NCI-H2227 treated with DMSO at 0.1 percent for 48 hours (cell line): ENCODE measurements around the gene SGCD.

Experiments used
- DNase-seq: peaks from one replicate; lab custom pipeline; 2025; lab: John Stamatoyannopoulos, UW

Gene SGCD

DNA sequence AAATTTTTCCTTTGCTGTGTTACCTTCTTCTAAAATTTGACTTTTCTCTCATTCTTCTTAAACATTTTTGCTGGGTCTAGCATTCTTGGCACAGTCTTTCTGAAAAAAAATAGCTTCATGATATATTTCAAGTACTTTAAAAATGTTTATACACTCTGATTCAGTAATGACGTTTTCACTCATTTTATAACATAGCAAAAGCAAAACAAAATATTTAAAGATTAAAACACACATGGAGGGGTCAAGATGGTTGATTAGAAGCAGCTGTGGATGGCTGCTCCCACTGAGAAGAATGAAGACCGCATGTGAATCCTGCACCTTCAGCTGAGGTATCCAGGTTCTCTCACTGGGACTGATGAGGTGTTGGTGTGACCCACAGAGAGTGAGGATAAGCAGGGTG lies 188.2 kb downstream of the SGCD start:
- no peak for DNase-seq

DNA sequence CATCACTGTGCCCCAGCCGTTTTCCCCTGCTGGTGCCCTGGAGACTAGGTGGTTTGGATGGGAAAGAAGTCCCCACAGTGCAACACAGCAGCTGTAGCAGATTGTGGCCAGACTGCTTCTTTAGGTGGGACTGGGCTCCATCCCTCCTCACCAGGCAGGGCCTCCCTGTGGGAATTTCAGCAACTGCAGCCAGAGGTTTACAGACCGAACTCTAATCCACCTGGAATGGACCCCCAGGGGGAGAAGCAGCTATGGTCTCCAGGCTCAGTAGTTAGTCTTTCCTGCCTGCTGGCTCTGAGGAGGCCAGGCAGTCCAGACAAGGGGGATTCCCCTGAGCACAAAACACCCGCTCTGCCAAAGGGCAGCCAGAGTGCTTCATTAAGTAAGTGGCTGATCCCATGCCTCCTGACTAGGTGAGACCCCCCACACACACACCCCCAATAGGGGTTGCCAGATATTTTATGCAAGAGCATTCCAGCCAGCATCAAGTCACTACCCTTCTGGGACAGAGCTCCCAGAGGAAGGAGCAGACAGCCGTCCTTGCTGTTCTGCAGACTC lies 188.9 kb downstream of the SGCD start:
- DNase-seq, result no peak

DNA sequence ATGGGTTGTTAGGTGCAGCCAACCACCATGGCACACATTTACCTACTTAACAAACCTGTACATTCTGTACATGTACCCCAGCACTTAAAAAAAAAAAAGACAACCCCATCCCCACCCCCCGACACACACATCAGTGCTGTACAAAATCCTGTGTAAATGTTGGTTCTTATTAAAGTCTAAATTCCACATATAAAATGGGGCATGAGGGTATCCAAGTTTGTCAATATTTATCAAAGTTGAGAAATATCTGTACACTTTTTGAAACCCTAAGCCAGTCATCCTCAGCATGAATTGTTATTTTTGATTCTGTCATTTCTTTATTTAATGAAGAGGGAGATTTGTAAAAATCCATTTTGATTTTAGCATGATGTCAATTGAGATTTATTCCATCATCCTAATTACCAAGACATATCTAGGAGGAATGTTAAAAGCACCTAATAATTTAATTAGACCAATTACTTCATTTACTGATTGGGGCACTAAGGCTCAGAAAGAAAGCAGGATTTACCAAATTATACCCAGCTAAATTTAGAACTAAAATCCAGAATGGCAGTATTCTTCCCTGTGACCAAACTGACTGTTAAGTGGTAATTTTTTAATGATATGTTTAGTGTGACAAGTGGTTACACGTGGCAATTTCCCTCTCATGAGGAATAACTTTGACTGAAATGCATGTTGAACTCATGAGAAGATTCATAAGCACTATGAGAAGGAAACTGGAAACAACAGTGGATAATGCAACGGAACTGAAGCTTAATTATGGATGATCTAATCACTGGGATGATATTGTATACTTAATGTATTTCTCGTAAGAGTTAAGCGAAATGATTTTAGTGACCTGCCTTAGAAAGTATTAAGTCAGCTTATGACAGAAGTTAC lies 195.9 kb downstream of the SGCD start:
- DNase-seq, result no peak

DNA sequence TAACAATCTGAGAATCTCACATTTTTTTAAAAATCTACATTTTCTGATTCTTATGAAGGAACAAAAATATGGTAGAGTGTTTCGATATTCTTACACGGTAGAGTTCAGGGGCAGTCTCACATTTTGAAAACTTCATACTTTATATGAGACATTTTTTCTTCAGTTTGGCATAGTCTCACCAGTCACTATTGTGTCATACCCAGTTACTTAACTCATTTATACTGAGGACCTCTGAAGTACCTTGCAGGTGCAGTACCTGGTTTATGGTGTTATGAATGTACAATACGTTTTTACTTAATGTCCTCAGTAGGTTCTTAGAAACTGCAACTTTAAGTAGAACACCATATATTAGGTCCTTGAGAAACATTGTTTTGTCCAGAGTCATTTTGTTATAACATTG lies 196.6 kb downstream of the SGCD start:
- no peak for DNase-seq

DNA sequence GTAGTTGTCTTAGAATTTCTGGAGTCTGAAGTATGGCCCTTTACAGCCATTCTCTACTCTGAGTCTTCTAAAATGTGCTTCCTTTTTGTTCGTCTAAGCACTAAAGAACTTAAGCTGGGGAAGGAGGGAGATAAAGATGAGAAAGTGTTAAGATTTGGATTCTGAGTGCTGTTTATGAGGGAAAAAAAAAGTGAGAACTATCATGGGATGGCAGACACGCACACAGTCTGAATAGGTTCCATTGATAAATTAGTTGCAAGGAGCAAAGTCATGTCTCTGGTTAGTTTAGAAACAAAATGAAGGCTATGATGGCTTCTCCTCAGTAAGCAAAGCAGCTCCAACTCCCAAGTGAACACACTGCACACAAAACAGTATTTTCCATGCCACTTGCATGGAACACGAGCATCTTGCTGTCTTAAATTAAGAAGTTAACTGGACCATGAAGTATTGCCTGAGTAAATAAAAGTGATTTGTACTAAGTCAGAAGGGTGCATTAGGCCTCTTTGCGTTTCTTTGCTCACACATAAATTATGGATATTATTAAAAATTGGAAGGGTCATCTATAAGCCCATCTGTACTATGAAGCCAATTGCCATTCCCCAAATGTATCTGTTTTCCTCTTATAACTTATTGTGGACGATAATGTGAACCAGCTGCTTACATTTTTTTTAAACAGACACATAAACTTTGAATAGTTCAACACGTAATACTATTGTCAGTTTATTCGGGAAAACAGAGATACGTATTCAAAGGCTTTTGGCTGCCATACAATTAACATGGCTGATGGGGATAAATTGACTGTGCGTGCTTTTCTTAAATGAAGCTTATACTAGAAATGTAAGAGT lies 199.3 kb downstream of the SGCD start:
- no peak for DNase-seq

DNA sequence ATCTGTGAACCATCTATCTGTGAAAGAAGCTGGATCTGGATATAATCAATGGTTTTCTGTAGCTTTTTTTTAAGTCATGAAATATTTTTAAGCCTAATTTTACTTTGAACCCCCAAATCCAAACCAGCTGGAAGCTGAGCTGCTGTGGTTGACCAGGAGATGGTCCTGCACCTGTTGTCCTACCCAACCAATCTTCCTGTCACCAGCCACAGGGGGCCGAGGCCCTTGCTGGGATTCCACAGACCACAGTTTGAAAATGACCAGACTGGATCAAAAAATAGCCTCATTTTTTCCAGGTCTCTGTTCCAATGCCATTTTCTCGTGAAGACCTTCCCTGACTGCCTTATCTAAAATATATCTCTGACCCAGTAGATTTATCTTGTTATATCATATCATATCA lies 200.6 kb downstream of the SGCD start:
- DNase-seq, result no peak

DNA sequence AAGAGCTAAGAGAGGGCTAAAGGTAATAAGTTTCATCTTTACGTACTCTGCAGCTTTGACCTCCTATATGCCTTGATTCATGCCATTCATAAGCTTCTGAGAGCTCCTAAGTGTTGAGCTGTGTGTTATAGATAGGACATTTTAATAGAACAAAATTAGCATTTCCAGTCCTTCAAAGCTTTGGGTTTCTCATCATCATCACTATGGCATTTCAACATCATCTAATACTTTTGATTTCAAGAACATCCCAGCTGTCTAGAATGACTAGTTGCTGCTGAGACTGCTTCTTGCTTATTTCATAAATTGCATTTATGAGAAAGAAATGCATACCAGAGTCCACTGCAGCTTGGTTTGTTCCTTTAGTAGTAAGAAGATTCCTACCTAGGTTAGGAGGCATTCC lies 201.7 kb downstream of the SGCD start:
- DNase-seq, result no peak

DNA sequence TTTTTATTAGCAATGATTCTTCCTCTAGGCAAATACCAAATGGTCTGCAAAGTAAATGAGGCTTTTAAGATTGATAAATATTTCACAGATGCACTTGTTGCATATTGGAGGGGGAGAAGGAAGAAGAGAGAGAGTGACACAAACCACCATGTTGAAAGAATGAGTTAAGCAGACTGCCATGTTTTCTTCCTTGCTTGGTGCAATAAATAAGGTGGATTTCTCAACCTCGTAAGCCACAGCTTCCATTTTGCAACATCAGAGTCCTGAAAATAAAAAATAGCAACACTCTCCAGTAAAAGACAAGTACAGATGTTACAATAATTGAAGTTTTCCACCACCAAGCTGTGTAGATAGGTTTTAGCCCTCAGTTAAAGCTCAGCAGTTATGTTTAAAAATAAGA lies 202.9 kb downstream of the SGCD start:
- no peak for DNase-seq

DNA sequence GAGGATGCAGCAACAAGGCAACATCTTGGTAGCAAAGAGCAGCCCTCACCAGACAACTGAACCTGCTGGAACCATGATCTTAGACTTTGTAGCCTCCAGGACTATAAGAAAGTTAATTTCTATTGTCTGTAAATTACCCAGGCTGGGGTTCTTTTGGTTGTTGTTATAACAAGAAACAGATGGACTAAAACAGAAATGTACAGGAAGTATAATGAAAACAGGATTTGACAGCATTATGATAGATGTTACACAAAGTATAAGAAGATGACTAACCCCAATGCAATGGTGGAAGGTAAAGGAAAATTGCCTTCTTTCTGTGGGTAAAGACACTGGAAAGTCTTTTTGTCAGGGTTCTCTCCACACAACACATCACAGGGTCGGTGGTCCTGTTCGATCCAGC lies 204.2 kb downstream of the SGCD start:
- DNase-seq, result no peak

DNA sequence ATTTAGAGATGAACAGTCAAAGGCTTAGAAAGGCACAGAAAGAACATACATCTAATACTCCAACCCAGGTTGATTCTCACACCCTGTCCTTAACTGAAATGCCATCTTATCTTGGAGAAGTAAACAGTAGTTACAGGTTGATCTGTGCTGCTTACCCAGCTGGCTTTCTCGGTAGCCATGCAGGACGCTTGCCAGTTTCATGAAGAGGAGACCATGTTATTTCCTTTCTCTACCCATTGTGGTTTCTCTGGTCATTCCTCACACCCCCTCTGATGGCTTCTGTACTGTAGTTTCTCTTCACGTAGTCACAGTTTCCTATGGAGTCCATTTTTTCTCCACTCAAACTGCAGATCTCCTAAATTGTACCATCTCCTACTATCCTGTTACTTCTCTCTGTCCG lies 206.0 kb downstream of the SGCD start:
- DNase-seq, result no peak

DNA sequence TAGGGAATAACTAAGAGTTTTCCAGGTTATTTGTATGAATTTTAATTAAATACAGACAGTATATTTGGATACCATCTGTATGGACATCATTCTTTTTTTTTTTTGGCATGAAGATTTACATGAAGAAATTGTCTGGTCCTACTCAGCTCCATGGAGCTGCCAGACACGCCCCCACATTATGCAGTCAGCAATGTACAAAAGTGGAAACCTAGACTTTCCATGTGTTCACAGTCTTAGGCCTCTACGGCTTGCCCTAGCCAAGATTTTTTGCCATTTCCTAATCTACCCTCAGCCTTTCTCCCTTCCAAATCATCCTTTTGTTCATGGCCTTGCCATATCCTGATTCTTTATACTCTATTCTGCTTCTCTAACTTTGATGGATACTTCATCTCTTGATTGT lies 207.1 kb downstream of the SGCD start:
- DNase-seq, result no peak

DNA sequence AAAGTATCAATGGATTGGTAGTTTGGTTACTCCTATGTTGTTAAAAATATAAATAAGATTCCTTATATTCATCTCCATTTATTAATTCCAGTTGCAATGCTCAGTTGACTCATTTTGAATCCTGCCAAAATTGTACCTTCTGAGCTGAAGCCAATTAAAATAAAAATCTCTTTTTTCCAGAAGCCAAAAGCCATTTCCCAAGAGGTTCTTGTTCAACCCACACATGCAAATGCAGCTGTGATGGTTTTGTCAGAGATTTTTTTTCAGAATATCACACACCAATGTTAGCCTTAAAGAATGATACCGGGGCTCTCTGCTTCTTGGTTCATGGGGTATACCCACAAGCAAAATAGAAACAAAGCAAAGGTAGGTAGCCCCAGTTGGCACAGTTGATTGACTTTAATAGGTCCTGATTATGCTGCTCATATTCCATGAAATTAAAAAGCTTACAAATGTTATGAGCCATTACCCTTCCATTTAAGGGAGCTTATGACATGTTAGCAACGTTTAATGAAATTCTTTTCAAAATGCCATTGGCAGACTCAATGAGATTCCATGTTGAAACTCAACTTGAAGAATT lies 208.0 kb downstream of the SGCD start:
- DNase-seq, result no peak

DNA sequence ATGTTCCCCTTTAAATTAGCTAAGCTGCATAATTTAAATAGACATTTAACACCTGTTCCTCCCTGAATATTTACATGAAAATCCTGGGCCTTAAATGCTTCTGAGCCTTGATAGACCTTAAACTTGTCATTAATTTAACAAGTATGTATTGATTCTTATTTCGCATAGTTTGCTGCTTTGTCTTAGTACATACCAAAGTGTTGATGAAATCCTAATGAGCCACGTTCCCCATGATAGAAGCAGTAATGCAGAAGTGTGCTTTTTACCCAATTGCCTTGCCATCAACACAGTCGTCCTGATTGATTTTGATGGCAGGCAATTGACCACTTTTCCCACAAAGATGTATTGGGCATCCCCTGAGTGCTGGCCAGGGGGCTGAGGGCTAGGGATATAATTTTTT lies 213.5 kb downstream of the SGCD start:
- DNase-seq, result no peak

DNA sequence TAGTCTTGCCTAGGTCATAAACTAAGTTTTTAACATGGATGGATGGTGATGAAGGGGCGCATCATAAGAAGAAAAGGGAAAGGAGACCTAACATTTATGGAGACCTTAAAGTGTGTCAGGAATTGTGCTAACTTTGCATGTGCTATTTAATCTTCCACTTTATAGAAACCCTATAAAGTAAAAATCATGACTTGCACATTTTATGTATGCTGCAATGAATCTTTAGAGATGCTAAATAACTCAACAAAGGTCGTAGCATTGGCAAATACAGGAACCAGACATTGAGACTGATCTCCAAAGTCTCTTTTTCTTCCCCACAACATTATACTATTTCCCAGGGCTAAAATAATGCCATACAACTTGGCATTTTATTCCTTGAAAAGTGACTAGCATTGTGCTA lies 214.6 kb downstream of the SGCD start:
- no peak for DNase-seq

DNA sequence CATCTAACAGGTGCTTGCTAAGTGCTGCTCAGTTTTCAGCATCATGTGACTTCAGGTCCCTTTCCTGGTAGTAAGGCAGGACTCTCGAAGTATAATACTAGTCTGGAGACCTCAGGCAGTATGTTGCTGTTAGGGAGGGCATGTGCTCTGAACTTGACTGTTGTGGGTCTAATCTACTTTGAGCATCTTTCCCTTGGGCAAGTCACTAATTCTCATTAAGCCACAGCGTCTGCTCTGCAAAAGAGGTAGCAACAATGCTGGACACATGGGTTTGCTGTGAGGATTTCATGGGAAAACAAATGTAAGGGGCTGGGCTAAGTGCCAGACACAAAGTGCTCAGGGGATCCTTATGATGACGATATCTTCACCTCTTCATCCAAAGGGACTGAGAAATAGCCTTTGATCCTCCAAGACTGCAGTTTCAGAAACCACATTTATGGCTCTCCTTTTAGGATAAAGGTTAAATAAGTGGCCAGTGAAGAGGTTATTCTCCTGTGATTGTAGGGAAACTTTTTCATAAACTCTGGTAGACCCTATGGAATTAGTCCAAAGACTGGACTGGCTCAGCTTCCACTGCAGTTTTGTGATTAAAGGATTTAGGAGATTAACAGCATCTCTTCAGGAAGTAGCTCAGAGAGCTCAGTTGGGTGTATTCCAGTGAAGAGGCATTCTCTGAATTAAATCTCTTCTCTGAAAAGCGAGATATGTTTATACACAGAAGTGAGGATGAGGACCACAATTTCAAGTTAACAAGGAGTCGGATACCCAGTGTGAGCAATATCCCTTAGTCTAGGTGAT lies 216.6 kb downstream of the SGCD start:
- no peak for DNase-seq

DNA sequence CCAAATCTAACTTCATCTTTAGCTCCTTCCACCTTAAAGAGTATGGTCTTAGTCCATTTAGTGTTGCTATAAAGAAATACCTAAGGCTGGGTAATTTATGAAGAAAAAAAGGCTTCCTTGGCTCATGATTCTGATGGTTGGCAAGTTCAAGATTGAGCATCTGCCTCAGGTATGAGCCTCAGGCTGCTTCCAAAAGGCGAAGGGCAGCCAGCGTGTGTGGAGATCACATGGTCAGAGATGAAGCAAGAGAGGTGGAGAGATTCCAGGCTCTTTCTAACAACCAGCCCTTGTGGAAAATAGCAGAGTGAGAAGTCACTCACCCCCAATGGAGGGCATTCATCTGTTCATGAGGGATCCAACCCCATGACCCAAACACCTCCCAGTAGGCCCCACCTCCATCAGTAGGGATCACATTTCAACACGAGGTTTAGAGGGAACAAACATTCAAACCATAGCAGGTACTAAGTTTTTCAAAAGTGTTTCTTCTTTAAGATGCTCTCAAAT lies 225.9 kb downstream of the SGCD start:
- no peak for DNase-seq

DNA sequence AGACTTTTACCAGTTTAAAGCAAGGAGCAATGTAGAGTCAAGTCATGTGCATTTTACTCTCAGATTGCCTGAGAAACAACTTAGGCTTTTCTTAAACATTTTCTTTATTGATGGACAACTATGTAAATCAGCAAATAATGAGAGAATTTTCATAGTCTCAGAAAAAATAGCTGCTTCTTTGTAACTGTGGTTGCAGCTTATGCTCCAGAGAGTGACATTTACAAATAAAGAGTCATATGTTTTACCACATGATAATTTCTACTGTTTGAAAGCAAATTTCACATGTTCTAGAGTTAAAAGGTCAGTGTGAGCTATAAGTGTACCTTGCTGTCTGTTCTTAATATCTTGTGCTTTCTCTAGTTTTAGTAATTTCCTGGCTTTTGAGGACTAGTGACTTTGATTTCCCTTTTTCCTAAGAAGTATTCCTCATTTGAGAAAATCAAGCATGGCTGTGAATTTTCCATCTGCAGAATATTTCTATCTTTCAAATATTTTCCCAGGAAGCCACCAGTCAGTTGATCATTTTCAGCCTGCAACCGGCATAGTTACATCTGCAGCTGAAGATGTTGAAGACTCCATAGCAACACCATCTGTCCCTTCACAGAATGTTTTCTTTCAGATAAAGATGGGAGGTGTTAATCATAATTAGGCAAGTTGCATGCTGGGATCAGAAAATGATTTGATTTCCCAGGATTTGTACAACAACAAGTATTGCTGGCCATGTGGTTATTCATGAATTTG lies 229.9 kb downstream of the SGCD start:
- DNase-seq, result no peak

DNA sequence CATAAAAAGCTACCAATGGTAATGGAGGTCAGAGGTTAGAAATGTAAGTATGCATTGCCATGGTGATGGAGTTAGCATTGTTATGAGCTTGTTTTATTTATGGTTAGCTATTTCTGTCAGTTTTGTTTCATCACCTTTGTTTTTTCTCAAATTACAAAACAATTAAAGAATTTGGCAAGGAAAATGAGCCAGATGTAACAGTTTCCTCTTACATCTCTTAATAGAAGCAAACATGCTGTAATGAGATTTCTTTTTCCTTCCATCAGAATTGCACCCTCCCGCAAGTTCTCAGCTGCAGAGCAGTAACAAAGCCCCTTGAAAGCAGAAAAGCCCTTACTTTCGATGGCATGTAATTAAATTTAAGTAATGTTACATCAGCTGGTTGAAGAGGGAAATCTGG lies 233.0 kb downstream of the SGCD start:
- DNase-seq, result no peak

DNA sequence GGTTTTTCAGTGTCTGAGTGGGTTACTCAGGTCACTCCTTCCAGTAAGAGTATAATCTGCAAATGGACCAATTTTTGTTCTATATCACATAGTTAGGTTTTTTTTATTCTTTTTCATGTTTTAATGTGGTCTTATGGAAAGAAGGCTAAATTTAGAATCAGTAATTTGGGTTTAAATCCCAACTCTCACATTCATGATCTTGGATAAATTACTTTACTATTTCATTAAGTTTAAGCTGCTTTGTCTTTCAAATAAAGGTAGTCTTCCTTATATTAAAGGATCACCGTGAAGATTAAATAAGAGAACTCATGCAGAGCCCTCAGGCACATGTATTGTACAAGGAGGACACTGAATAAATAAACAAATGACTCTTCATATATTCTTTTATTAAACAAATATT lies 234.7 kb downstream of the SGCD start:
- DNase-seq, result no peak

DNA sequence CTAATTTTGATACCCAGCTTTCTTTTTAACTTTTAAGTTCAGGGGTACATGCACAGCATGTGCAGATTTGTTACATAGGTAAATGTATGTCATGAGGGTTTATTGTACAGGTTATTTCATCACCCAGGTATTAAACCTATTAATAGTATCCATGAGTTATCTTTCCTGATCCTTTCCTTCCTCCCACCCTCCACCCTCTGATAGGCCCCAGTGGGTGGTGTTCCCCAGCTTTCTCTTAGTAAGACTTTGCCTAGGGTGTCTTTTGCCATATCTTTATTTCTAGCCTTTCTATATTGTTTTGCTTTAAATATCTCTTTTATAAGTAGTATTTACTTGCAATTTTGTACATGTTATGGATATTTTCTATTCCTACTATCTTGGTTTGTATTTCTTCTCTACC lies 243.7 kb downstream of the SGCD start:
- no peak for DNase-seq

DNA sequence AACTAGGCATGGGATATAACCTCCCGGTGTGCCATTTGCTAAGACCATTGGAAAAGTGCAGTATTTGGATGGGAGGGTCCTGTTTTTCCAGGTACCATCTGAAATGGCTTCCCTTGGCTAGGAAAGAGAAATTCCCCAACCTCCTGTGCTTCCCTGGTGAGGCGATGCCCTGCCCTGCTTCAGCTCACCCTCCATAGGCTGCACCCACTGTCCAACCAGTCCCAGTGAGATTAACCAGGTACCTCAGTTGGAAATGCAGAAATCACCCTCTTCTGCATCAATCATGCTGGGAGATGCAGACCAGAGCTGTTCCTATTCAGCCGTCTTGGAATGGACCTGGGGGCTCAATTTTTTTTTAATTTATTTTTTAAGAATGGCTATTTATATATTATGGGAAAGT lies 254.8 kb downstream of the SGCD start:
- DNase-seq, result no peak
